ENCODE measurements around the gene PRIM1. TPM values are rescaled to one million over a fixed set of nuclear protein-coding genes. Genes with fewer than 3 reads are reported as not detected.
A peak's percentile ranks its signal among the peaks of the same experiment; 100 is the strongest.
"Not testable (repeated sequence)": the region's sequence is repeated elsewhere in the genome, so short reads cannot be mapped to it uniquely, and the experiment has no call there.

Gene PRIM1
- total RNA-seq (2014; rRNA removed; shearing (Covaris generic)) = 51.1 and 51.7 TPM in 2 replicates

DNA sequence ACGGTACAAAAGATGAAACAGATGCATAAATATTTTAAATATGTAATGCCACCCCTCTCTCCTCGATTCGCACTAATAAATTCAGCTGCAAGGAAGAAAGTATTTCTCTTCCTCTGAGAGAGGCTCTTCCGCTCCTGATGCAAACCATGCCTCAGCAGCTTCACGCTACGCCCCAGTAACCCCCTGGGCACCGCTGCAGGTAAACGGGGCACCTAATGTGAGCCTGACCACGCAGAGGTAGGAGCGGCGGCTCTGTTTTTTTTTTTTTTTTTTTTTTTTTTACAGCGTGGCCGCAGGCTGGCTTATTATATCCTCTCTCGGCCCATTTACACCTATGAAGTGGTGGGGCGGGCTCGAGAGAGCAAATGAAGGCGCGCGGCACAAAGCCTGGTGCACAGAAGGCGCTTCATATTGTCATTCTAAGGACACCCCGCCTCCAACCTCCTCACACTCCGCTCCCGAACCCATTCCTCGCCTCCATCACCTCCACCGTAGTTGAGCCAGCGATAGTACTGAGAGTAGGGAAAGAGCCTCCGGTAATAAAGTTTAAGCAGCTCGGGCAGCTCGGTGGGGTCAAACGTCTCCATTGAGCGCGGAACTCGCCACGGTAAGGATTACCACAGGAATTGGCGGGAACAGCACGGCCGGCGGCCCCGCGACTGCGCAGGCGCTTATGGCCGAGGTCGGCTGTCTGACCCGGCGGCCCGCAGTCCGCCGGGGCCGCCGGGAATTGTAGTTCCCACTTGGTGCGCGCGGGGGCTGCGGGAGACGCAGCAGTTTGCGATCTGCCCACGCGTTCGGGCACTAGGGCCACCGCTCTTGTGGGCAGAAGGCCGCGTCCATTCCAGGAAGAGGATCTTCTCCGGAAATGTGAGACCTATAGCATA, at the start of gene PRIM1:
TSS of gene PRIM1 (minus strand) at position 612 of the 887 bp plus-strand sequence. CDS start at position 587, 25 bp downstream.
- DNase-seq (ENCODE audit: low spot score) = peak; percentile 73

GRCh38 chr12:56800221-56800620, 48.1 kb upstream of the PRIM1 start:
- DNase-seq (ENCODE audit: low spot score) = no peak

GRCh38 chr12:56799345-56799744, 47.2 kb upstream of the PRIM1 start:
- not testable (repeated sequence) for DNase-seq (ENCODE audit: low spot score)

- DNase-seq (ENCODE audit: low spot score) = not testable (repeated sequence)
Observed at GRCh38 chr12:56795791-56796190, 43.7 kb upstream of the PRIM1 start.

- not testable (repeated sequence) for DNase-seq (ENCODE audit: low spot score)
Observed at GRCh38 chr12:56795046-56795562, 43.0 kb upstream of the PRIM1 start.

GRCh38 chr12:56793124-56793523, 41.0 kb upstream of the PRIM1 start:
- not testable (repeated sequence) for DNase-seq (ENCODE audit: low spot score)

DNA sequence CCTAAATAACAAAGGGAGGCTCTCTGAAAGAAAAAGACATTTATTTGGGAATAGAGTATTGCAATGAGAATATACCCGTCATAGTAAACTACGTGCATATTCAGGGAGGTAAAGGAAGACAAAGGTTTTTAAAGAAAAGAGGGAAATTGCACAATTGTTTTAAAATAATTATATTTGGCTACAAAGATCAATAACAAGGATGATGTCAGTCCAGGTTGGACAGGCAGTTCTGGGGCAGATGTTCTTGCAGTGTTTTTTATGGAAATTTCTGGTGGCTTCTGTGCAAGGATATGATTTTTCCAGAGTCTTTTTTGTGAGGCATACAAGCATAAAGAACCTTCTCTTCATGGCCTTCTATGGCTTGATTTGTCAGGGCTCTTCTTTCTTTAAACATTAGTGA, 40.6 kb upstream of the PRIM1 start:
- no peak for DNase-seq (ENCODE audit: low spot score)

GRCh38 chr12:56789429-56789828, 37.3 kb upstream of the PRIM1 start:
- DNase-seq (ENCODE audit: low spot score) = not testable (repeated sequence)

- no peak for DNase-seq (ENCODE audit: low spot score)
Observed at GRCh38 chr12:56787498-56787897, 35.4 kb upstream of the PRIM1 start.

- DNase-seq (ENCODE audit: low spot score) = no peak
Observed at GRCh38 chr12:56785874-56786273, 33.8 kb upstream of the PRIM1 start.

DNA sequence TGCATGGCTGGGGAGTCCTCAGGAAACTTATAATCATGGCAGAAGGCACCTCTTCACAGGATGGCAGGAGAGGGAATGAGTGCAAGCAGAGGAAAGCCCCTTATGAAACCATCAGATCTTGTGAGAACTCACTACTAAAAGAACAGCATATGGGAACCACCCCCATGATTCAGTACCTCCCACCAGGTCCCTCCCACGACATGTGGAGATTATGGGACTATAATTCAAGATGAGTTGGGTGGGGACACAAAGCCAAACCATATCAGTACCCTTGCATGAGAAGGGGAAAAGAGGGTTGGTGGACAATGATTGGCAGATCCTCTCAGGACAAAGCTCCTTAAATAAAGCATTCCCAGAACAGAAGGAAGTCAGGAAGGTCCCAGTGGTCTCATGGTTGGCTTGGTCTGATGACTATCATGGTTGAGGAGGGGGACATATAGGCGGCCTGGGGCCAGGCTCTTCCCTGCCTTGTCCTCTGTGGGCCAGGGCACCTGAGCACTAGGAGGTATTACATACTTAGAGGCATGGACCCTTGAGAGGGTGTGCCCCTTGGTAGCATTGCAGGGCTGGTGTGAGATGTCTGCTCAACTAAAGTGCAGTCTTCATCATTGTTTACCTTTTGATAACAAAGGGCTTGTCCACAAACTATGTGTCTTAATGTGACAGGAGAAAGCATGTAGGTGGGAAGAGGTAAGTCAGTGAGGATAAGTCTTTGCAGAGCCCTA, 33.2 kb upstream of the PRIM1 start:
- no peak for DNase-seq (ENCODE audit: low spot score)

- DNase-seq (ENCODE audit: low spot score) = no peak
Observed at GRCh38 chr12:56781726-56782125, 29.6 kb upstream of the PRIM1 start.

DNA sequence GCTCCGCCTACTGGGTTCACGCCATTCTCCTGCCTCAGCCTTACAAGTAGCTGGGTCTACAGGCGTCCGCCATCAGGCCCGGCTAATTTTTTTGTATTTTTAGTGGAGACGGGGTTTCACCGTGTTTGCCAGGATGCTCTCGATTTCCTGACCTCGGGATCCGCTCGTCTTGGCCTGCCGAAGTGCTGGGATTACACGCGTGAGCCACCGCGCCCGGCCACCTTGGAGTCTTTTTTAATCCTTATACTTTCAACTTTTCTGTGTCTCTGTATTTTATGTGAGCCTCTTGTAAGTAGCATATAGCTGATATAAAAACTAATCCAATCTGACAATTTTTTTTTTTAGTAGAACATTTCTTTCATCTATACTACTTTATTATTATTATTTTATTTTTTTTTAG, 26.6 kb upstream of the PRIM1 start:
- DNase-seq (ENCODE audit: low spot score) = no peak

- no peak for DNase-seq (ENCODE audit: low spot score)
Observed at GRCh38 chr12:56776654-56777053, 24.5 kb upstream of the PRIM1 start.

- no peak for DNase-seq (ENCODE audit: low spot score)
Observed at GRCh38 chr12:56775638-56776037, 23.5 kb upstream of the PRIM1 start.

- DNase-seq (ENCODE audit: low spot score) = no peak
Observed at GRCh38 chr12:56773113-56773512, 21.0 kb upstream of the PRIM1 start.

GRCh38 chr12:56772625-56773024, 20.5 kb upstream of the PRIM1 start:
- DNase-seq (ENCODE audit: low spot score) = no peak

DNA sequence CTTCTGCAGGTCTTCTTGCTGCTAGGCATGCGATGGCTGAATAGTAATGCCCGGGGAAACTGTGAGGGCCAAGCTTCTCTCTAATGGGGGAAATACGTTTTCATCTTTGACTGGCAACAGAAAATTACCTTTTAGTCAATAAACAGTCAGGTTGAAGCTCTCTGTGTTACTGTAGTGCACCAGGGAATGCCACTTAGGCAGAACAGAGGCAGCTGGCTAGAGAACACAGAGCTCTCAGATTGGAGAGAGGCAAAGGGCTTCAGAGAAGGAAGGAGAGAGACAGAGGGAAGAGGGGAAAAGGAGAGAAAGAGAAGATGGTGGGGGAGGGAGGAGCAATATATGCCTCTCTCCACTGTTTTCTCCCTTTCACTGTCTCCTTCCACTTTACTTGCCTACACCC, 17.7 kb upstream of the PRIM1 start:
- DNase-seq (ENCODE audit: low spot score) = no peak

GRCh38 chr12:56768424-56768823, 16.3 kb upstream of the PRIM1 start:
- no peak for DNase-seq (ENCODE audit: low spot score)

- DNase-seq (ENCODE audit: low spot score) = no peak
Observed at GRCh38 chr12:56766535-56766934, 14.4 kb upstream of the PRIM1 start.

- peak; percentile 32 for DNase-seq (ENCODE audit: low spot score)
Observed at GRCh38 chr12:56763753-56764657, 11.9 kb upstream of the PRIM1 start.

GRCh38 chr12:56761812-56762211, 9.7 kb upstream of the PRIM1 start:
- no peak for DNase-seq (ENCODE audit: low spot score)
